Skeletal muscle satellite cell (primary cell): ENCODE data around the gene CNGA2.

ENCODE experiments used
- H3K27me3 ChIP-seq: 2 replicates; pipeline ENCODE4 v1.7.0; 2013; ENCODE audit warnings: low read length; ENCODE audit not compliant: control insufficient read depth, insufficient read depth
- H3K36me3 ChIP-seq: 2 replicates; pipeline ENCODE4 v1.7.0; 2013; ENCODE audit warnings: mild to moderate bottlenecking, control low read depth, low read length; ENCODE audit not compliant: insufficient read depth
- H3K4me1 ChIP-seq: 2 replicates; pipeline ENCODE4 v1.7.0; 2013; ENCODE audit warnings: low read length; ENCODE audit not compliant: control insufficient read depth, insufficient read depth
- H3K4me2 ChIP-seq: 2 replicates; pipeline ENCODE4 v1.7.0; 2013; ENCODE audit warnings: mild to moderate bottlenecking, low read length
- H3K4me3 ChIP-seq: 2 replicates; pipeline ENCODE4 v1.7.0; 2013; ENCODE audit warnings: low read length
- H3K9ac ChIP-seq: 2 replicates; pipeline ENCODE4 v1.7.0; 2013; ENCODE audit warnings: mild to moderate bottlenecking, low read depth, low read length, moderate library complexity
- H3K9me3 ChIP-seq: replicated peaks from 2 replicates; pipeline ENCODE4 v1.7.0; 2013; ENCODE audit warnings: mild to moderate bottlenecking, control low read depth, low read length

CNGA2 gene

GRCh38 chrX:151789179-151789800 is 54.7 kb downstream of the CNGA2 start:
- Histone ChIP-seq H3K4me3 (no peak overlapping the region), H3K9ac (no peak overlapping the region), H3K9me3 (no peaks in the 10 kb centered on the region), H3K4me2 (peak overlapping the region; percentile 52), H3K27me3 (peaks cover 39% of the 10 kb centered on the region), H3K36me3 (no peaks in the 10 kb centered on the region), H3K4me1 (peaks cover 13% of the 10 kb centered on the region)

- H3K27me3 ChIP-seq: peaks cover 39% of the 10 kb centered on the region
- H3K9ac ChIP-seq: no peak overlapping the region
- no peaks in the 10 kb centered on the region for H3K9me3 ChIP-seq
- H3K4me2 ChIP-seq: no peak overlapping the region
- H3K36me3 ChIP-seq: no peaks in the 10 kb centered on the region
- H3K4me3 ChIP-seq: no peak overlapping the region
- H3K4me1 ChIP-seq: peaks cover 13% of the 10 kb centered on the region
Measured at GRCh38 chrX:151790481-151791160, 56.1 kb downstream of the CNGA2 start.

DNA sequence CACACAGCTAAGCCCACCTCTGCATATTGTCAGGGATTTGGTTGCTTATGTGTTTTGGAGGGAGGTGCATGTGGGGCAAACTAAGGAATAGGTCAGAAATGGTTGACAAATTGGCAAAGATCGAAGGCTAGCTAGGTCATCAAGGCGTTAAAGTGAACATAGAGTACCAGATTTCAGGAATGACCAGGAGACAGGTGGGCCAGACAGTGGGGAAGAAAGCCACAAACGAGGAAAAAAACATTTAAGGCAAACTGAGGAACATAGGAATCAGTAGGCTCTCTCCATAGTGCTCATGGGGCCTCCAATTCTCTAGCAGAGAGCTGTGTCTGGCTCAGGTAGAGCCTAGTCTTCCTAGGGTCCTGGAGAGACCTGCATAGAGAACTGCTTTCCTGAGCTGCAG is 57.4 kb downstream of the CNGA2 start:
- Histone ChIP-seq H3K27me3 (peaks cover 35% of the 10 kb centered on the region), H3K4me1 (peaks cover 13% of the 10 kb centered on the region), H3K9me3 (no peaks in the 10 kb centered on the region), H3K36me3 (no peaks in the 10 kb centered on the region), H3K4me3 (no peak overlapping the region), H3K4me2 (no peak overlapping the region), H3K9ac (no peak overlapping the region)

- Histone ChIP-seq H3K36me3 (no peaks in the 10 kb centered on the region), H3K9ac (no peak overlapping the region), H3K4me3 (no peak overlapping the region), H3K9me3 (no peaks in the 10 kb centered on the region), H3K4me2 (no peak overlapping the region), H3K27me3 (peaks cover 35% of the 10 kb centered on the region), H3K4me1 (peaks cover 13% of the 10 kb centered on the region)
Measured at GRCh38 chrX:151792505-151792904, 58.0 kb downstream of the CNGA2 start.

- no peaks in the 10 kb centered on the region for H3K9me3 ChIP-seq
- no peak overlapping the region for H3K4me2 ChIP-seq
- H3K27me3 ChIP-seq: peaks cover 35% of the 10 kb centered on the region
- no peak overlapping the region for H3K4me3 ChIP-seq
- H3K9ac ChIP-seq: no peak overlapping the region
- H3K36me3 ChIP-seq: no peaks in the 10 kb centered on the region
- H3K4me1 ChIP-seq: peaks cover 10% of the 10 kb centered on the region
Measured at GRCh38 chrX:151793886-151794285, 59.3 kb downstream of the CNGA2 start.
